ENCODE data around the gene FBXO40.

The FBXO40 gene

DNA sequence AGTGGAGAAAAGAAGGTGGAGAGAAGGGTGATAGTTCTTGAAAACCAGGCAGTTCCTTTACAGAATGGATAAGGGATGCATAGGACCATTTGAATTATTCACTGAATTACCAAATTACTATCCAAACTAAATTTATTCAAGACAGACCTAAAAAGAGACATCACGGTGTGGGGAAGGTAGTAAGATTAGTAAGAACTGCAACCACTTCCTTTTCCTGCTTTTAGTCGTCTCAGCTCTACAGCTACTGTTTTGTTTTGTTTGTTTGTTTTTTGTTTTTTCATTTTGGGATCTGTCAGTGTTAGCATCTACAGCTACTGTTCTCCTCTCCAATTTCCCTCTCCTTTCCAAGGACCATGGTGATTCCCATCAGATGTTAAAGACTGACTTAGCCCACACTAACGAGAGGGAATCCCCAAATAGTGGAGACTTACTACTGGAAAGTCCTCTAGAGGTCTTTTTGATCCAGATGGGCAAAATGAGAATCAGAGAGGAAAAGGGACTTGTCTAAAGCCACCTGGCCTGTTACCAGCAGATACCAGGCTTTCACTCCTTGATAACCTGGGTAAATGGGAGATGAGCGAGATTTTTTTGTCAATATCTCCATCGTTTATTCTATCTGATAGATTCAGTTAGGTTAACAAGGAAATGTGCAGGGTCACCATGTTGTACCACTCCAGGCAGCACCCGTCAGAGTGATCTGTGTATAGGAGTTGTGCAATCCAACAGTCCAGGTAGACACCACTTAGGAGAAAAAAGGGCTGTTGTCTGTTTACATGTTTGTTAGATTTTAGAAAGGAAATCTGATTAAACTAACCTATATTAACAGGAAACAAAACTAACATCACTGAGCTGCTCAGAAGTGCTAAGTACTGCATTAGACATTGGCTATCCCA, 61.6 kb downstream of the FBXO40 start:
- Histone ChIP-seq H3K9ac (ENCODE audit: low read depth, low read length) (no peak overlapping the region), H3K9me3 (ENCODE audit: insufficient read depth, low read length, severe bottlenecking) (no peaks in the 10 kb centered on the region), H3K27ac (ENCODE audit: low read length) (peak overlapping the region; percentile 59; the same call in 1 of the 2 replicates), H3K36me3 (ENCODE audit: insufficient read depth, low read length) (peaks cover 70% of the 10 kb centered on the region), H3K79me2 (ENCODE audit: insufficient read depth, low read length) (peaks cover 21% of the 10 kb centered on the region), H3K4me3 (ENCODE audit: low read depth in 1 of 2, low read length in 2 of 2) (no peak overlapping the region), H3K27me3 (ENCODE audit: insufficient read depth, low read length, poor library complexity) (no peaks in the 10 kb centered on the region), H2AFZ (ENCODE audit: low read depth, low read length) (no peak overlapping the region), H4K20me1 (ENCODE audit: insufficient read depth, low read length) (no peaks in the 10 kb centered on the region), H3K4me1 (ENCODE audit: insufficient read depth, low read length) (peaks cover 35% of the 10 kb centered on the region), H3K4me2 (ENCODE audit: insufficient read depth, low read length) (no peak overlapping the region)
- TF ChIP-seq, protein P1, sequence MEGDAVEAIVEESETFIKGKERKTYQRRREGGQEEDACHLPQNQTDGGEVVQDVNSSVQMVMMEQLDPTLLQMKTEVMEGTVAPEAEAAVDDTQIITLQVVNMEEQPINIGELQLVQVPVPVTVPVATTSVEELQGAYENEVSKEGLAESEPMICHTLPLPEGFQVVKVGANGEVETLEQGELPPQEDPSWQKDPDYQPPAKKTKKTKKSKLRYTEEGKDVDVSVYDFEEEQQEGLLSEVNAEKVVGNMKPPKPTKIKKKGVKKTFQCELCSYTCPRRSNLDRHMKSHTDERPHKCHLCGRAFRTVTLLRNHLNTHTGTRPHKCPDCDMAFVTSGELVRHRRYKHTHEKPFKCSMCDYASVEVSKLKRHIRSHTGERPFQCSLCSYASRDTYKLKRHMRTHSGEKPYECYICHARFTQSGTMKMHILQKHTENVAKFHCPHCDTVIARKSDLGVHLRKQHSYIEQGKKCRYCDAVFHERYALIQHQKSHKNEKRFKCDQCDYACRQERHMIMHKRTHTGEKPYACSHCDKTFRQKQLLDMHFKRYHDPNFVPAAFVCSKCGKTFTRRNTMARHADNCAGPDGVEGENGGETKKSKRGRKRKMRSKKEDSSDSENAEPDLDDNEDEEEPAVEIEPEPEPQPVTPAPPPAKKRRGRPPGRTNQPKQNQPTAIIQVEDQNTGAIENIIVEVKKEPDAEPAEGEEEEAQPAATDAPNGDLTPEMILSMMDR (IDR thresholded peaks at IDR 0.05; ENCODE audit: borderline replicate concordance, extremely low read depth, low read length, poor library complexity, severe bottlenecking), result no peak
- no peak for TF ChIP-seq EZH2 (IDR thresholded peaks at IDR 0.05; ENCODE audit: borderline replicate concordance, low read depth, low read length, severe bottlenecking)
- DNase-seq (no peak), ATAC-seq (ENCODE audit: insufficient read depth, low read depth) (peak; percentile 80)

DNA sequence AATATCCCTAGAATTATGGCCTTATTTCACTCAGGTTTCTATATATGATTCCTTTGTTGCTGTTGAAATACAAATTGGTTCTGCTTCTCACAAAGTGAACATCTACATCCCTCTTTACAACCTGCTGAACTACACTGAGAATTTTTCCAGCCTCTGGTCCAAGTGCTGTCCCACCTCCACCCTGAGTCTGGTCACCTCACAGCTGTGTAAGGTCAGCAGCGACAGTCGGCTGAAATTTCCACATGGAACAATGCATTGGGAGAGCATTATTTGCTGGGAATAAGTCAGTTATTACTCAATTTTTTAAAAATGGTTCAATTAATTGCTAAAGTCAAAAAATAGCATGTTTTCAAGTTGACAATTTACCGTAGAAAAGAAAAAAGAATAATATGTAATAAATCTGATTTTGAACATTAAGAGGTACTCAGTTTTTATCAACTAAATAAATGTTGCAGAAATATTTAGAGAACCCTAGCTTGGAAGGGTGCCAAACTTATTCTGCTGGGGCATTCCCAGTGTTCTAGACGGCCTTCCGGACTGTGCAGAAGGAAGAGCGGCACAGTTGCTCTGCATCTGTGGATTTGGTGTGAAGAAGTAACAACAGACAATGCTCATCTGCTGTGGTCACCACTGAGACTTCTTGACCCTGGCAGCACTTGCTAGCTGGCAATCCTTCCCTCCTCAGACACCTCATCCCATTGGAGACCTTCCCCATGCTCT, 65.7 kb downstream of the FBXO40 start:
- peaks cover 31% of the 10 kb centered on the region for H3K79me2 ChIP-seq (ENCODE audit: insufficient read depth, low read length)
- H3K36me3 ChIP-seq (ENCODE audit: insufficient read depth, low read length), result peaks cover 48% of the 10 kb centered on the region
- peak overlapping the region; percentile 66 for H3K4me2 ChIP-seq (ENCODE audit: insufficient read depth, low read length)
- ATAC-seq (ENCODE audit: insufficient read depth, low read depth) (no peak), DNase-seq (no peak)
- no peaks in the 10 kb centered on the region for H3K27me3 ChIP-seq (ENCODE audit: insufficient read depth, low read length, poor library complexity)
- H4K20me1 ChIP-seq (ENCODE audit: insufficient read depth, low read length), result no peaks in the 10 kb centered on the region
- H3K9ac ChIP-seq (ENCODE audit: low read depth, low read length), result peak overlapping the region; percentile 67; the same call in 1 of the 2 replicates
- peaks cover 52% of the 10 kb centered on the region for H3K4me1 ChIP-seq (ENCODE audit: insufficient read depth, low read length)
- peak overlapping the region in 1 of 2 experiments; percentile 77; a peak in 2 of 4 replicates for H3K4me3 ChIP-seq (ENCODE audit: low read depth in 1 of 2, low read length in 2 of 2)
- TF ChIP-seq EZH2 (IDR thresholded peaks at IDR 0.05; ENCODE audit: borderline replicate concordance, low read depth, low read length, severe bottlenecking), result no peak
- TF ChIP-seq, protein P1 (IDR thresholded peaks at IDR 0.05; ENCODE audit: borderline replicate concordance, extremely low read depth, low read length, poor library complexity, severe bottlenecking), result no peak
- no peaks in the 10 kb centered on the region for H3K9me3 ChIP-seq (ENCODE audit: insufficient read depth, low read length, severe bottlenecking)
- no peak overlapping the region; the same call in 1 of the 2 replicates for H3K27ac ChIP-seq (ENCODE audit: low read length)
- no peak overlapping the region for H2AFZ ChIP-seq (ENCODE audit: low read depth, low read length)

DNA sequence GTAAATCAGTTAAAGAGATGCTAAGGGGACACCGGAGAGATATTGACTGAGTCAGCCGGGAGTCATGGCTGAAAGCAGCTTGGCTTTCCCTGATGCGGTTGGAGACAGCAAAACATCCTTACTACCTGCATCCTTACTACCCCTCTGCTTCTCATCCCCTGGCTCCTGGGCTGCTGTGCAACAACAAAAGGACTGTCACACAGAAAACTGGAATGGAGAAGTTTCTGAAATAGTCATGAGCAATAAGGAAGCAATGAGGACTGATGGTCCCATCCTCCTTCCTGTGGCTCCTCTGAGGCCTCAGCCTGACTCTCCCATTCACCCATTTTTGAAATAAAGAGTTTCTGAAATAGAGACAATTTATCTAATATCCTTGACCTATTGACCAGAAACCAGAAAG, 66.4 kb downstream of the FBXO40 start:
- no peak for TF ChIP-seq EZH2 (IDR thresholded peaks at IDR 0.05; ENCODE audit: borderline replicate concordance, low read depth, low read length, severe bottlenecking)
- TF ChIP-seq, protein P1 (IDR thresholded peaks at IDR 0.05; ENCODE audit: borderline replicate concordance, extremely low read depth, low read length, poor library complexity, severe bottlenecking), result no peak

More for the DNA sequence above, 66.4 kb downstream of the FBXO40 start:
- H3K27ac ChIP-seq (ENCODE audit: low read length), result peak overlapping the region; percentile 95
- H3K9ac ChIP-seq (ENCODE audit: low read depth, low read length), result peak overlapping the region; percentile 67
- no peaks in the 10 kb centered on the region for H3K27me3 ChIP-seq (ENCODE audit: insufficient read depth, low read length, poor library complexity)
- peaks cover 49% of the 10 kb centered on the region for H3K4me1 ChIP-seq (ENCODE audit: insufficient read depth, low read length)
- no peak overlapping the region for H2AFZ ChIP-seq (ENCODE audit: low read depth, low read length)
- ATAC-seq (ENCODE audit: insufficient read depth, low read depth), result no peak
- peak overlapping the region; percentile 54 to 77; a peak in 3 of 4 replicates for H3K4me3 ChIP-seq (ENCODE audit: low read depth in 1 of 2, low read length in 2 of 2)
- no peaks in the 10 kb centered on the region for H3K9me3 ChIP-seq (ENCODE audit: insufficient read depth, low read length, severe bottlenecking)
- peaks cover 50% of the 10 kb centered on the region for H3K36me3 ChIP-seq (ENCODE audit: insufficient read depth, low read length)
- H4K20me1 ChIP-seq (ENCODE audit: insufficient read depth, low read length), result no peaks in the 10 kb centered on the region
- DNase-seq, result no peak
- peaks cover 31% of the 10 kb centered on the region for H3K79me2 ChIP-seq (ENCODE audit: insufficient read depth, low read length)
- peak overlapping the region; percentile 66 for H3K4me2 ChIP-seq (ENCODE audit: insufficient read depth, low read length)

All from DND-41 (cell line).